Measurements from ENCODE around the gene ADAMTSL1. TPM values are rescaled to one million over a fixed set of nuclear protein-coding genes. Genes with fewer than 3 reads are reported as not detected.

The ADAMTSL1 gene
- total and polyA plus RNA-seq, 2 donors (not counting 3 experiments of a cell fraction or from before 2014, with no cell fraction given) = 15.0 to 18.4 TPM

DNA sequence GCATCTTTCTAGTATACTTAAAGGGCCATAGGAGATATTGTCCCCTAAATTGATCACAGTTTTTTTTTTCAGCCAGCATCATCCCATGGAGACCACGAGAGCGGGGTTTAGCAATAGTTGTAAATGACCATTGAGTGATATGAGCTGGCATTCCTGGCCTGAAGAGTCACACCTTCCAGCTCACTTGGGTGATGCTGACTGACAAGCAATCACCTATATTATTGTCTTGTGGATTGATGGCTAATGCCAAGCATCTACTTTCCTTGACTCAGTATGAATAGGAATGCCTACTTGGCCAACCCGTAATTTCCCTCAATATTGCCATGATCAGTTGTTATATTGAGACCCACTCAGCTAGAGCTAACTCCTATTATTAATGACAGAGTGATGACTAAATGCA lies 70.5 kb downstream of the ADAMTSL1 start:
- no peak for TF ChIP-seq POLR2A (IDR thresholded peaks at IDR 0.05; ENCODE audit: low read depth, low read length)
- no peak for TF ChIP-seq POLR2AphosphoS5 (IDR thresholded peaks at IDR 0.05; ENCODE audit: insufficient read depth, low read depth, low read length)
- no peak for TF ChIP-seq GATA2 (IDR thresholded peaks at IDR 0.05; ENCODE audit: insufficient read depth, insufficient read length, low read depth, low read length)
- no peak for TF ChIP-seq JUN (IDR thresholded peaks at IDR 0.05; ENCODE audit: borderline replicate concordance, insufficient read depth, insufficient read length, low read depth)
- TF ChIP-seq MYC (IDR thresholded peaks at IDR 0.05; ENCODE audit: low read depth, low read length) = no peak
- Histone ChIP-seq H3K4me1 (ENCODE audit: control insufficient read depth, extremely low read depth, insufficient read depth, low read length) (peaks cover 22% of the 10 kb centered on the region), H3K36me3 (ENCODE audit: control insufficient read depth in 2 of 2, extremely low read depth in 1 of 2, insufficient read depth in 2 of 2, low read length in 2 of 2) (no peaks in the 10 kb centered on the region), H3K9me3 (replicated peaks; ENCODE audit: control insufficient read depth, insufficient read depth, low read length) (no peaks in the 10 kb centered on the region), H3K4me2 (ENCODE audit: insufficient read depth, low read length) (no peak overlapping the region), H2AFZ (ENCODE audit: low read depth, low read length) (no peak overlapping the region), H3K9me1 (replicated peaks; ENCODE audit: control insufficient read depth, extremely low read depth, insufficient read depth, low read length) (no peaks in the 10 kb centered on the region), H4K20me1 (replicated peaks; ENCODE audit: control insufficient read depth, extremely low read depth, insufficient read depth, low read length) (no peaks in the 10 kb centered on the region), H3K27ac (ENCODE audit: insufficient read depth, low read depth, low read length) (no peak overlapping the region), H3K9ac (replicated peaks; ENCODE audit: extremely low read depth, insufficient read depth, low read length) (no peak overlapping the region), H3K4me3 (replicated peaks in 1 of 3; ENCODE audit: insufficient read depth in 1 of 3, low read depth in 1 of 3, low read length in 3 of 3) (no peak overlapping the region), H3K27me3 (ENCODE audit: control insufficient read depth in 2 of 2, insufficient read depth in 2 of 2, low read length in 2 of 2) (no peaks in the 10 kb centered on the region), H3K79me2 (ENCODE audit: control insufficient read depth, insufficient read depth, low read length) (no peaks in the 10 kb centered on the region)
- ChIA-PET POLR2A (no interaction called here), CTCF (interaction anchor here (0.7 to 1.7 kb wide), 3 partner anchors 10 to 101 kb away, joined by 3 to 4 read pairs (median 4); no protein-coding TSS in a partner anchor)
- no TSS peak for BruUV-seq (replicated peaks)
- DNase-seq (ENCODE audit: low read depth, low spot score) (no peak), FAIRE-seq (no peak)
- intact Hi-C loops (cut with micrococcal nuclease) (no loop called here), dilution Hi-C loops (cut with MboI; ENCODE audit: extremely low pct_ligation_motif_present, low sequenced_read_pairs) (no loop called here)

DNA sequence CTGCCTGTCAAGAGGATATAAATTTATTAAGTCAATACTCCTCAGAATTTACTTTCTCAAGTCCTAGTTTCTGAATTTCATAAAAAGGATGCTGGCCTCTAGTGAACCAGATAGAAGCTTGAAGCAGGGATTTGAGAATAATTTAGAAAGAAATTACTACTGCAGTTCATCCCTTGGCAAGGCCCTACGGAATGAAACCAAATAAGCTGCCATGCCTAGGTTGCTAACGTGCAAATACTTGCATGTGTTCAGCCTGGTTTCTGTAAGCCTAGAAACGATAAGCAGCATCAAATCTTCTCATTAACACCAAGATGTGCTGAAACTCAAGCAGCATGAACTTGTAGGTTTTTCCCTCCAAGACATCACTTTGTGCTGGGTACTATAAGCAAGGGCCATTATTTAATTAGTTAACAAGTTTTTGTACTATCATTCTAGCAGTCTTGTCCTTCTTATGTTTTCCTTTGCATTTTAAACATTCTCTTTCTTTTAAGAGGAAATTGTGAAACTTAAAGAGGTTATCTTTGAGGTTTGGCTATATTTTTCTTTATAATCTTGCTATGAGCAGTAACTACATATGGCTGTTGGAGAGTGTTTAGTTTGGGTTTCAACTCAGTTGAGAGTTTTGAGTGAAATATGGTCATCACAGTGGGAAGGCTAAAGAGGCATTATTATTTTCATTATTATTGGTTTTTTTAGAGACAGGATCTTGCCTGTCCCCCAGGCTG lies 71.8 kb downstream of the ADAMTSL1 start:
- DNase-seq (ENCODE audit: low read depth, low spot score) = no peak
- no peak overlapping the region for H3K27ac ChIP-seq (ENCODE audit: insufficient read depth, low read depth, low read length)
- H3K36me3 ChIP-seq (ENCODE audit: control insufficient read depth in 2 of 2, extremely low read depth in 1 of 2, insufficient read depth in 2 of 2, low read length in 2 of 2) = no peaks in the 10 kb centered on the region
- no peaks in the 10 kb centered on the region for H3K27me3 ChIP-seq (ENCODE audit: control insufficient read depth in 2 of 2, insufficient read depth in 2 of 2, low read length in 2 of 2)
- dilution Hi-C loops (cut with MboI; ENCODE audit: extremely low pct_ligation_motif_present, low sequenced_read_pairs) (no loop called here), intact Hi-C loops (cut with micrococcal nuclease) (loop anchor here (5.0 kb wide), 1 partner anchor 103 kb away; no protein-coding TSS in a partner anchor)
- FAIRE-seq = no peak
- BruUV-seq (replicated peaks) = no TSS peak
- no peaks in the 10 kb centered on the region for H3K9me1 ChIP-seq (replicated peaks; ENCODE audit: control insufficient read depth, extremely low read depth, insufficient read depth, low read length)
- POLR2A ChIA-PET = no interaction called here
- H3K4me1 ChIP-seq (ENCODE audit: control insufficient read depth, extremely low read depth, insufficient read depth, low read length) = peaks cover 22% of the 10 kb centered on the region
- no peak overlapping the region for H2AFZ ChIP-seq (ENCODE audit: low read depth, low read length)
- TF ChIP-seq MYC (IDR thresholded peaks at IDR 0.05; ENCODE audit: low read depth, low read length) = no peak
- TF ChIP-seq POLR2AphosphoS5 (IDR thresholded peaks at IDR 0.05; ENCODE audit: insufficient read depth, low read depth, low read length) = no peak
- no peak for TF ChIP-seq GATA2 (IDR thresholded peaks at IDR 0.05; ENCODE audit: insufficient read depth, insufficient read length, low read depth, low read length)
- TF ChIP-seq, protein P1, sequence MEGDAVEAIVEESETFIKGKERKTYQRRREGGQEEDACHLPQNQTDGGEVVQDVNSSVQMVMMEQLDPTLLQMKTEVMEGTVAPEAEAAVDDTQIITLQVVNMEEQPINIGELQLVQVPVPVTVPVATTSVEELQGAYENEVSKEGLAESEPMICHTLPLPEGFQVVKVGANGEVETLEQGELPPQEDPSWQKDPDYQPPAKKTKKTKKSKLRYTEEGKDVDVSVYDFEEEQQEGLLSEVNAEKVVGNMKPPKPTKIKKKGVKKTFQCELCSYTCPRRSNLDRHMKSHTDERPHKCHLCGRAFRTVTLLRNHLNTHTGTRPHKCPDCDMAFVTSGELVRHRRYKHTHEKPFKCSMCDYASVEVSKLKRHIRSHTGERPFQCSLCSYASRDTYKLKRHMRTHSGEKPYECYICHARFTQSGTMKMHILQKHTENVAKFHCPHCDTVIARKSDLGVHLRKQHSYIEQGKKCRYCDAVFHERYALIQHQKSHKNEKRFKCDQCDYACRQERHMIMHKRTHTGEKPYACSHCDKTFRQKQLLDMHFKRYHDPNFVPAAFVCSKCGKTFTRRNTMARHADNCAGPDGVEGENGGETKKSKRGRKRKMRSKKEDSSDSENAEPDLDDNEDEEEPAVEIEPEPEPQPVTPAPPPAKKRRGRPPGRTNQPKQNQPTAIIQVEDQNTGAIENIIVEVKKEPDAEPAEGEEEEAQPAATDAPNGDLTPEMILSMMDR (IDR thresholded peaks at IDR 0.05; ENCODE audit: extremely low read depth in 1 of 2, insufficient read depth in 1 of 2, low read depth in 1 of 2, low read length in 2 of 2) = no peak
- no peak for TF ChIP-seq EZH2 (IDR thresholded peaks at IDR 0.05; ENCODE audit: borderline replicate concordance, low read depth, low read length, severe bottlenecking)
- TF ChIP-seq FOS (IDR thresholded peaks at IDR 0.05; ENCODE audit: borderline replicate concordance, insufficient read depth, low read length) = no peak
- TF ChIP-seq POLR2A (IDR thresholded peaks at IDR 0.05; ENCODE audit: low read depth, low read length) = no peak
- no peak for TF ChIP-seq JUN (IDR thresholded peaks at IDR 0.05; ENCODE audit: borderline replicate concordance, insufficient read depth, insufficient read length, low read depth)
- TF ChIP-seq, protein P2, sequence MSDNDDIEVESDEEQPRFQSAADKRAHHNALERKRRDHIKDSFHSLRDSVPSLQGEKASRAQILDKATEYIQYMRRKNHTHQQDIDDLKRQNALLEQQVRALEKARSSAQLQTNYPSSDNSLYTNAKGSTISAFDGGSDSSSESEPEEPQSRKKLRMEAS (IDR thresholded peaks at IDR 0.05; ENCODE audit: insufficient read depth, insufficient read length) = no peak
- H4K20me1 ChIP-seq (replicated peaks; ENCODE audit: control insufficient read depth, extremely low read depth, insufficient read depth, low read length) = no peaks in the 10 kb centered on the region
- no peak overlapping the region for H3K9ac ChIP-seq (replicated peaks; ENCODE audit: extremely low read depth, insufficient read depth, low read length)
- no peak overlapping the region for H3K4me2 ChIP-seq (ENCODE audit: insufficient read depth, low read length)
- CTCF ChIA-PET = interaction anchor here (1.2 kb wide), 1 partner anchor 10 kb away, joined by 4 read pairs; no protein-coding TSS in a partner anchor
- no peak overlapping the region for H3K4me3 ChIP-seq (replicated peaks in 1 of 3; ENCODE audit: insufficient read depth in 1 of 3, low read depth in 1 of 3, low read length in 3 of 3)
- no peaks in the 10 kb centered on the region for H3K79me2 ChIP-seq (ENCODE audit: control insufficient read depth, insufficient read depth, low read length)
- H3K9me3 ChIP-seq (replicated peaks; ENCODE audit: control insufficient read depth, insufficient read depth, low read length) = no peaks in the 10 kb centered on the region
